HUES6 (cell line): ENCODE measurements around the gene ARCN1.

Experiments used
- H3K27ac ChIP-seq: 2 replicates; pipeline ENCODE4 v1.7.0; 2013; ENCODE audit warnings: low read depth, mild to moderate bottlenecking, low read length, inconsistent platforms
- H3K27me3 ChIP-seq: 2 replicates; pipeline ENCODE4 v1.6.1; 2013; ENCODE audit warnings: low read length; ENCODE audit not compliant: control insufficient read depth, insufficient read depth
- H3K36me3 ChIP-seq: 2 replicates; pipeline ENCODE4 v1.6.1; 2013; ENCODE audit warnings: low read length; ENCODE audit not compliant: control insufficient read depth, insufficient read depth
- H3K4me1 ChIP-seq: 2 replicates; pipeline ENCODE4 v1.6.1; 2013; ENCODE audit warnings: low read length; ENCODE audit not compliant: control insufficient read depth, insufficient read depth
- H3K4me3 ChIP-seq: 2 replicates; pipeline ENCODE4 v1.5.1; 2013; ENCODE audit warnings: low read depth, low read length
- H3K9ac ChIP-seq: one replicate; pipeline ENCODE4 v1.6.1; 2013; ENCODE audit warnings: mild to moderate bottlenecking, low read length
- H3K9me3 ChIP-seq: 2 replicates; pipeline ENCODE4 v1.6.1; 2013; ENCODE audit warnings: low read depth, low read length; ENCODE audit not compliant: control insufficient read depth, insufficient read depth

Gene ARCN1

GRCh38 chr11:118622376-118623268 is 50.4 kb downstream of the ARCN1 start:
- H3K4me1 ChIP-seq = peaks cover 47% of the 10 kb centered on the region
- H3K9ac ChIP-seq = no peak overlapping the region
- peaks cover 23% of the 10 kb centered on the region for H3K36me3 ChIP-seq
- H3K27me3 ChIP-seq = no peaks in the 10 kb centered on the region
- H3K9me3 ChIP-seq = no peaks in the 10 kb centered on the region
- H3K27ac ChIP-seq = no peak overlapping the region
- peak overlapping the region; percentile 77 for H3K4me3 ChIP-seq

- peaks cover 29% of the 10 kb centered on the region for H3K36me3 ChIP-seq
- H3K4me1 ChIP-seq = peaks cover 41% of the 10 kb centered on the region
- no peaks in the 10 kb centered on the region for H3K27me3 ChIP-seq
- H3K4me3 ChIP-seq = no peak overlapping the region
- H3K27ac ChIP-seq = no peak overlapping the region
- H3K9me3 ChIP-seq = no peaks in the 10 kb centered on the region
- no peak overlapping the region for H3K9ac ChIP-seq
These were observed 51.1 kb downstream of the ARCN1 start for GRCh38 chr11:118623269-118623655.

- Histone ChIP-seq H3K9ac (no peak overlapping the region), H3K36me3 (peaks cover 40% of the 10 kb centered on the region), H3K4me3 (no peak overlapping the region), H3K27me3 (no peaks in the 10 kb centered on the region), H3K9me3 (no peaks in the 10 kb centered on the region), H3K4me1 (peaks cover 27% of the 10 kb centered on the region), H3K27ac (no peak overlapping the region)
These were observed 53.0 kb downstream of the ARCN1 start for GRCh38 chr11:118625036-118625690.

- peaks cover 45% of the 10 kb centered on the region for H3K36me3 ChIP-seq
- H3K27ac ChIP-seq = no peak overlapping the region
- no peaks in the 10 kb centered on the region for H3K27me3 ChIP-seq
- no peaks in the 10 kb centered on the region for H3K9me3 ChIP-seq
- H3K4me3 ChIP-seq = no peak overlapping the region
- H3K9ac ChIP-seq = no peak overlapping the region
- peaks cover 21% of the 10 kb centered on the region for H3K4me1 ChIP-seq
These were observed 53.8 kb downstream of the ARCN1 start for GRCh38 chr11:118625976-118626375.

- H3K36me3 ChIP-seq = peaks cover 55% of the 10 kb centered on the region
- no peak overlapping the region for H3K9ac ChIP-seq
- no peaks in the 10 kb centered on the region for H3K27me3 ChIP-seq
- H3K4me1 ChIP-seq = peaks cover 10% of the 10 kb centered on the region
- H3K4me3 ChIP-seq = no peak overlapping the region
- H3K27ac ChIP-seq = no peak overlapping the region
- H3K9me3 ChIP-seq = no peaks in the 10 kb centered on the region
These were observed 55.4 kb downstream of the ARCN1 start for GRCh38 chr11:118627566-118627965.

- Histone ChIP-seq H3K4me3 (no peak overlapping the region), H3K9me3 (no peaks in the 10 kb centered on the region), H3K9ac (no peak overlapping the region), H3K27ac (no peak overlapping the region), H3K4me1 (peaks cover 5% of the 10 kb centered on the region), H3K36me3 (peaks cover 57% of the 10 kb centered on the region), H3K27me3 (no peaks in the 10 kb centered on the region)
These were observed 55.8 kb downstream of the ARCN1 start for GRCh38 chr11:118628031-118628430.

- no peaks in the 10 kb centered on the region for H3K9me3 ChIP-seq
- peaks cover 60% of the 10 kb centered on the region for H3K36me3 ChIP-seq
- H3K4me1 ChIP-seq = peaks cover 4% of the 10 kb centered on the region
- H3K9ac ChIP-seq = no peak overlapping the region
- H3K27ac ChIP-seq = no peak overlapping the region
- H3K4me3 ChIP-seq = no peak overlapping the region
- no peaks in the 10 kb centered on the region for H3K27me3 ChIP-seq
These were observed 56.2 kb downstream of the ARCN1 start for GRCh38 chr11:118628432-118628831.

GRCh38 chr11:118628861-118629549 is 56.8 kb downstream of the ARCN1 start:
- H3K4me1 ChIP-seq = peaks cover 9% of the 10 kb centered on the region
- H3K27ac ChIP-seq = no peak overlapping the region
- no peak overlapping the region for H3K9ac ChIP-seq
- H3K27me3 ChIP-seq = no peaks in the 10 kb centered on the region
- H3K4me3 ChIP-seq = no peak overlapping the region
- H3K36me3 ChIP-seq = peaks cover 60% of the 10 kb centered on the region
- H3K9me3 ChIP-seq = no peaks in the 10 kb centered on the region

GRCh38 chr11:118629761-118630661 is 57.8 kb downstream of the ARCN1 start:
- H3K9ac ChIP-seq = no peak overlapping the region
- H3K27me3 ChIP-seq = no peaks in the 10 kb centered on the region
- H3K9me3 ChIP-seq = no peaks in the 10 kb centered on the region
- H3K36me3 ChIP-seq = peaks cover 56% of the 10 kb centered on the region
- H3K27ac ChIP-seq = no peak overlapping the region
- H3K4me3 ChIP-seq = no peak overlapping the region
- peaks cover 15% of the 10 kb centered on the region for H3K4me1 ChIP-seq

GRCh38 chr11:118631142-118631909 is 59.1 kb downstream of the ARCN1 start:
- H3K4me1 ChIP-seq = peaks cover 23% of the 10 kb centered on the region
- no peak overlapping the region for H3K27ac ChIP-seq
- peaks cover 52% of the 10 kb centered on the region for H3K36me3 ChIP-seq
- H3K9ac ChIP-seq = no peak overlapping the region
- H3K9me3 ChIP-seq = no peaks in the 10 kb centered on the region
- H3K27me3 ChIP-seq = no peaks in the 10 kb centered on the region
- no peak overlapping the region for H3K4me3 ChIP-seq
